DOHH2 (cell line): ENCODE measurements around the gene PRCP.

Experiments
- H3F3A ChIP-seq: fragments of 200-600 bp; sonication (generic), shearing (Covaris generic); 2 replicates; pipeline ENCODE4 v1.6.0; 2016; ENCODE audit warnings: antibody characterized with exemption, mild to moderate bottlenecking; ENCODE audit not compliant: control insufficient read depth, insufficient read depth
- H3K27ac ChIP-seq: fragments of 200-600 bp; sonication (generic); 2 replicates; pipeline ENCODE4 v1.5.1; 2014; ENCODE audit warnings: low read depth, mild to moderate bottlenecking, low read length, moderate library complexity
- H3K27me3 ChIP-seq: fragments of 200-600 bp; sonication (generic); 2 replicates; pipeline ENCODE4 v1.6.1; 2014; ENCODE audit warnings: mild to moderate bottlenecking, low read length, mixed read lengths; ENCODE audit not compliant: control insufficient read depth
- H3K36me3 ChIP-seq: fragments of 200-600 bp; sonication (generic); 2 replicates; pipeline ENCODE4 v1.6.1; 2014; ENCODE audit warnings: mild to moderate bottlenecking, low read length, moderate library complexity, mixed read lengths; ENCODE audit not compliant: control insufficient read depth
- H3K4me1 ChIP-seq: fragments of 200-600 bp; sonication (generic); 2 replicates; pipeline ENCODE4 v1.6.1; 2014; ENCODE audit warnings: mild to moderate bottlenecking, low read length, mixed read lengths; ENCODE audit not compliant: control insufficient read depth
- H3K4me2 ChIP-seq: fragments of 200-600 bp; sonication (generic); 2 replicates; pipeline ENCODE4 v1.6.0; 2014; ENCODE audit warnings: mild to moderate bottlenecking, low read length, moderate library complexity
- H3K4me3 ChIP-seq: fragments of 200-600 bp; sonication (generic); 2 replicates; pipeline ENCODE4 v1.5.1; 2014; ENCODE audit warnings: mild to moderate bottlenecking, low read length, mixed read lengths
- H3K79me2 ChIP-seq: fragments of 200-600 bp; sonication (generic); 2 replicates; pipeline ENCODE4 v1.6.1; 2014; ENCODE audit warnings: mild to moderate bottlenecking, low read length, mixed read lengths; ENCODE audit not compliant: control insufficient read depth
- H3K9me2 ChIP-seq: fragments of 200-600 bp; sonication (generic); replicated peaks from 2 replicates; pipeline ENCODE4 v1.6.1; 2014; ENCODE audit warnings: mild to moderate bottlenecking, low read length, mixed read lengths; ENCODE audit not compliant: control insufficient read depth
- H3K9me3 ChIP-seq: fragments of 200-600 bp; sonication (generic); 2 replicates; pipeline ENCODE4 v1.6.1; 2014; ENCODE audit warnings: antibody characterized with exemption, low read length, mixed read lengths; ENCODE audit not compliant: control insufficient read depth, insufficient read depth
- H4K20me1 ChIP-seq: fragments of 200-600 bp; sonication (generic); 2 replicates; pipeline ENCODE4 v1.6.0; 2014; ENCODE audit warnings: low read depth, mild to moderate bottlenecking, antibody characterized with exemption, low read length, moderate library complexity; ENCODE audit not compliant: control insufficient read depth, insufficient read depth
- EZH2phosphoT487 ChIP-seq: fragments of 200-600 bp; sonication (generic); IDR thresholded peaks from 2 replicates; pipeline ENCODE4 v1.6.1; 2017; ENCODE audit warnings: borderline replicate concordance, mild to moderate bottlenecking, antibody characterized with exemption, low read length, moderate library complexity, mixed read lengths
- TF ChIP-seq, protein P1 (sequence below): fragments of 200-600 bp; sonication (generic); IDR thresholded peaks from one replicate; pipeline ENCODE4 v1.5.1; 2014; ENCODE audit warnings: antibody characterized with exemption, mild to moderate bottlenecking, low read depth, low read length; ENCODE audit not compliant: poor library complexity, severe bottlenecking

PRCP gene

DNA sequence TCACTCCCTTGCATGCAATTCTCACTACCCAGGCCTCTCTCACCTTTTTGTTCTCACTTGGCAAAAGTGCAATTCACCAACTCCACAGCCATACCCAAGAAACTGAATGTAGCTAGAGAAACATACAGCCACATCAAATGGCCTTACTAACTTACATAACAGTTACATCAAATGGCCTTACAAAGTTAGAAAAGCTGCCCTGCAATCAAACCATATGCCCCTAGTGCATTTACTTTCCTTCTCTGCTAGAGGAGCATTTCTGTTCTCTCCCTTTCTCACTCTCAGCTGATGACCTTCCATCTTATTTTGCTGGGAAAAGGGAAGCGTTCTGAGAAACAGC lies 10.3 kb downstream of the PRCP start:
- Histone ChIP-seq H3K4me2 (peak overlapping the region; percentile 41), H3K9me2 (no peaks in the 10 kb centered on the region), H3K4me1 (peaks cover 39% of the 10 kb centered on the region), H3F3A (peaks cover 5% of the 10 kb centered on the region; the same call in 1 of the 2 replicates), H3K27me3 (no peaks in the 10 kb centered on the region), H3K9me3 (no peaks in the 10 kb centered on the region), H3K36me3 (no peaks in the 10 kb centered on the region), H3K79me2 (peaks cover 9% of the 10 kb centered on the region; the same call in 1 of the 2 replicates), H4K20me1 (no peaks in the 10 kb centered on the region), H3K4me3 (peak overlapping the region; percentile 18; the same call in 1 of the 2 replicates), H3K27ac (peak overlapping the region; percentile 19; the same call in 1 of the 2 replicates)
- TF ChIP-seq EZH2phosphoT487, result no peak
- TF ChIP-seq, protein P1, sequence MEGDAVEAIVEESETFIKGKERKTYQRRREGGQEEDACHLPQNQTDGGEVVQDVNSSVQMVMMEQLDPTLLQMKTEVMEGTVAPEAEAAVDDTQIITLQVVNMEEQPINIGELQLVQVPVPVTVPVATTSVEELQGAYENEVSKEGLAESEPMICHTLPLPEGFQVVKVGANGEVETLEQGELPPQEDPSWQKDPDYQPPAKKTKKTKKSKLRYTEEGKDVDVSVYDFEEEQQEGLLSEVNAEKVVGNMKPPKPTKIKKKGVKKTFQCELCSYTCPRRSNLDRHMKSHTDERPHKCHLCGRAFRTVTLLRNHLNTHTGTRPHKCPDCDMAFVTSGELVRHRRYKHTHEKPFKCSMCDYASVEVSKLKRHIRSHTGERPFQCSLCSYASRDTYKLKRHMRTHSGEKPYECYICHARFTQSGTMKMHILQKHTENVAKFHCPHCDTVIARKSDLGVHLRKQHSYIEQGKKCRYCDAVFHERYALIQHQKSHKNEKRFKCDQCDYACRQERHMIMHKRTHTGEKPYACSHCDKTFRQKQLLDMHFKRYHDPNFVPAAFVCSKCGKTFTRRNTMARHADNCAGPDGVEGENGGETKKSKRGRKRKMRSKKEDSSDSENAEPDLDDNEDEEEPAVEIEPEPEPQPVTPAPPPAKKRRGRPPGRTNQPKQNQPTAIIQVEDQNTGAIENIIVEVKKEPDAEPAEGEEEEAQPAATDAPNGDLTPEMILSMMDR, result no peak

GRCh38 chr11:82889133-82890001 lies 10.9 kb downstream of the PRCP start:
- TF ChIP-seq, protein P1, result no peak
- no peak for TF ChIP-seq EZH2phosphoT487
- no peaks in the 10 kb centered on the region for H3K9me3 ChIP-seq
- peak overlapping the region; percentile 19 for H3K27ac ChIP-seq
- no peaks in the 10 kb centered on the region for H3K36me3 ChIP-seq
- H3K4me2 ChIP-seq, result peak overlapping the region; percentile 41
- H3F3A ChIP-seq, result peaks cover 5% of the 10 kb centered on the region; the same call in 1 of the 2 replicates
- H3K79me2 ChIP-seq, result peaks cover 7% of the 10 kb centered on the region; the same call in 1 of the 2 replicates
- peak overlapping the region; percentile 18 for H3K4me3 ChIP-seq
- H3K4me1 ChIP-seq, result peaks cover 33% of the 10 kb centered on the region
- H3K27me3 ChIP-seq, result no peaks in the 10 kb centered on the region
- H4K20me1 ChIP-seq, result no peaks in the 10 kb centered on the region
- H3K9me2 ChIP-seq, result no peaks in the 10 kb centered on the region

DNA sequence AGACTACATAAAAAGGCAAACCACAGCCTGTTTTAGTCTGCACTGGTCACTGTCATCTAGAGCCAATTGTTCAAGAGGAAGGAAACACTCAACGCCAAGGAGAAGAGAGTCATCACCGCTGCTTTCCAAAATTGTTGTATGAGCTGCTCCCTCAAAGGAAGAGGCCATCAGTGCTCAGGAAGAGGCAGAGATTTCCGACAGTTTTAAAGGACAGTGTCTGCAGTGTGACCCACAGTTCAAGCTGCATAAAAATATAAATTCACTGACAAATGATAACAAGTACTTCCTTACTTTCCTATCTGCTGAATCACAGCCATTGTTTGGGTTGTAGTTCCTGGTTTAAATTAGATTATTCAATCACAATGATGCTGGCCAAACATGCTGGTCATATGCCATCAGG lies 16.4 kb downstream of the PRCP start:
- no peaks in the 10 kb centered on the region for H4K20me1 ChIP-seq
- H3K4me1 ChIP-seq, result peaks cover 8% of the 10 kb centered on the region
- H3K4me3 ChIP-seq, result no peak overlapping the region
- H3K79me2 ChIP-seq, result no peaks in the 10 kb centered on the region
- no peak overlapping the region for H3K4me2 ChIP-seq
- no peak for TF ChIP-seq EZH2phosphoT487
- TF ChIP-seq, protein P1, result no peak
- H3K9me3 ChIP-seq, result no peaks in the 10 kb centered on the region
- no peaks in the 10 kb centered on the region for H3K9me2 ChIP-seq
- no peaks in the 10 kb centered on the region for H3K36me3 ChIP-seq
- no peaks in the 10 kb centered on the region for H3F3A ChIP-seq
- H3K27ac ChIP-seq, result no peak overlapping the region
- H3K27me3 ChIP-seq, result no peaks in the 10 kb centered on the region
